Measurements from ENCODE around the gene ERBIN.

- TF ChIP-seq CHD2 (IDR thresholded peaks at IDR 0.05; ENCODE audit: low read depth, low read length): no peak
- no peak for TF ChIP-seq SFPQ (IDR thresholded peaks at IDR 0.05; ENCODE audit: low read depth, low read length)
- no peak for TF ChIP-seq POLR2AphosphoS2 (IDR thresholded peaks at IDR 0.05; ENCODE audit: low read length)
- TF ChIP-seq ZNF324 (CRISPR knock-in tag; IDR thresholded peaks at IDR 0.05): no peak
- no peak for TF ChIP-seq SP1 (CRISPR knock-in tag; IDR thresholded peaks at IDR 0.05)
- TF ChIP-seq CBX8 (IDR thresholded peaks at IDR 0.05; ENCODE audit: borderline replicate concordance, extremely low read depth, low read depth, low read length, poor library complexity, severe bottlenecking): no peak
- no peak for TF ChIP-seq ZBTB17 (CRISPR knock-in tag; IDR thresholded peaks at IDR 0.05)
- no peak for TF ChIP-seq MAFK (IDR thresholded peaks at IDR 0.05; ENCODE audit: low read length)
Observed at GRCh38 chr5:66129144-66129543, 202.8 kb downstream of the ERBIN start.

All from K562 (cell line).